Gastrocnemius medialis (tissue), 4 donors: ENCODE measurements around the gene JUNB. TPM values are rescaled to one million over a fixed set of nuclear protein-coding genes. Genes with fewer than 3 reads are reported as not detected.
"Not testable (repeated sequence)": the region's sequence is repeated elsewhere in the genome, so short reads cannot be mapped to it uniquely, and the experiment has no call there.

ENCODE experiments used
- ATAC-seq, 2 donors: fragments of 150-250 bp; one replicate each; pipeline ENCODE4 v1.9.1; 2016
- DNase-seq, 2 donors: peaks; one replicate each; pipeline ENCODE4 v3.0.0-alpha.2; 2019
- H3K27ac ChIP-seq, 4 donors: fragments of 200-600 bp; sonication (generic); 1 replicate in 1 of 4; 2 replicates in 3 of 4; pipeline ENCODE4 v1.5.1; 2016 to 2018; ENCODE audit warnings: mild to moderate bottlenecking in 2 of 4, moderate library complexity in 1 of 4
- H3K27me3 ChIP-seq, 3 donors: fragments of 200-600 bp; sonication (generic) in 2 of 3; 1 replicate in 1 of 3; 2 replicates in 2 of 3; pipeline versions ENCODE4 v1.5.1 to v1.6.0; 2016 to 2019; ENCODE audit warnings: mild to moderate bottlenecking in 1 of 3, moderate library complexity in 1 of 3
- H3K36me3 ChIP-seq, 2 donors: fragments of 200-600 bp; sonication (generic) in 1 of 2; one replicate each; pipeline ENCODE4 v1.5.1; 2017 to 2018
- H3K4me1 ChIP-seq, 2 donors: fragments of 200-600 bp; sonication (generic) in 1 of 2; one replicate each; pipeline ENCODE4 v1.5.1; 2016 to 2017; ENCODE audit warnings: mild to moderate bottlenecking in 2 of 2
- H3K4me3 ChIP-seq, 4 donors: fragments of 200-600 bp; sonication (generic) in 3 of 4; 1 replicate in 1 of 4; 2 replicates in 3 of 4; pipeline ENCODE4 v1.5.1; 2016 to 2019; ENCODE audit warnings: mild to moderate bottlenecking in 2 of 4
- H3K9me3 ChIP-seq, 3 donors: fragments of 200-600 bp; sonication (generic) in 2 of 3; 1 replicate in 1 of 3; 2 replicates in 2 of 3; pipeline ENCODE4 v1.5.1; 2016 to 2019
- CTCF ChIP-seq, 5 experiments: fragments of 450-650 bp in 3 of 5; fragments of 200-600 bp in 2 of 5; sonication (generic) in 2 of 5; IDR thresholded peaks in 4 of 5; conservative IDR thresholded peaks in 1 of 5; 1 replicate in 4 of 5; 2 replicates in 1 of 5; pipeline ENCODE4 v1.5.1; 2016 to 2019; ENCODE audit warnings: antibody characterized with exemption in 5 of 5, mild to moderate bottlenecking in 3 of 5, moderate library complexity in 3 of 5
- POLR2A ChIP-seq, 2 donors: fragments of 450-650 bp; IDR thresholded peaks; one replicate each; pipeline ENCODE4 v1.6.1; 2017; ENCODE audit warnings: antibody characterized with exemption in 2 of 2, mild to moderate bottlenecking in 2 of 2, moderate library complexity in 2 of 2
- in situ Hi-C, 4 donors: fragments of 200-750 bp; cut with MboI; loops; one replicate each; pipeline versions ENCODE4 v1.15.0 to v1.8.0; 2017; ENCODE audit warnings: low sequenced_read_pairs in 4 of 4
- intact Hi-C: fragments of 100-400 bp; cut with DNase I; formaldehyde crosslinking; loops from one replicate; pipeline ENCODE4 v1.15.1; 2023; ENCODE audit warnings: low total_unique reads
- total RNA-seq, 4 donors: library from RNA; depleted of rRNA; stranded (reverse); fragments of >200 nt; gene quantifications; one replicate each; pipeline versions ENCODE4 v1.1.0 to v1.2.3, GENCODE V29; 2016

JUNB gene
- total RNA-seq, 4 donors from 2014 or later, result 59.0 to 200 (median 128) TPM

GRCh38 chr19:12804051-12804450 is 12.8 kb downstream of the JUNB start:
- TF ChIP-seq POLR2A (IDR thresholded peaks at IDR 0.05) (no peak), CTCF (IDR thresholded peaks at IDR 0.05 in 4 of 5, conservative IDR thresholded peaks at IDR 0.05 in 1 of 5) (no peak)
- no peak overlapping the region for H3K27ac ChIP-seq
- H3K4me1 ChIP-seq, result peaks cover 22 to 28% of the 10 kb centered on the region in 2 donors
- DNase-seq (no peak), ATAC-seq (no peak)
- H3K9me3 ChIP-seq, result no peaks in the 10 kb centered on the region
- no peaks in the 10 kb centered on the region for H3K27me3 ChIP-seq
- H3K4me3 ChIP-seq, result no peak overlapping the region
- intact Hi-C loops, result no loop called here
- in situ Hi-C loops, result no loop called here
- H3K36me3 ChIP-seq, result peaks cover 0 to 17% of the 10 kb centered on the region in 2 donors

GRCh38 chr19:12806242-12807081 is 15.2 kb downstream of the JUNB start, which contains the start of gene RNASEH2A:
RNASEH2A (plus strand) TSS chr19:12806584; CDS start chr19:12806674, 90 bp downstream.
- peak in 2 of 5 experiments; percentile 24 to 25 for TF ChIP-seq CTCF (IDR thresholded peaks at IDR 0.05 in 4 of 5, conservative IDR thresholded peaks at IDR 0.05 in 1 of 5)
- TF ChIP-seq POLR2A (IDR thresholded peaks at IDR 0.05), result no peak
- ATAC-seq, result peak; percentile 72 to 73
- intact Hi-C loops (loop anchor here (2.0 kb wide), 1 partner anchor 40 kb away; no protein-coding TSS in a partner anchor), in situ Hi-C loops (no loop called here)
- Histone ChIP-seq H3K4me3 (peak within 1 kb of the TSS; percentile 68 to 75 (median 70)), H3K9me3 (no peaks in the 10 kb centered on the region), H3K4me1 (peaks cover 15 to 16% of the 10 kb centered on the region in 2 donors), H3K27me3 (no peaks in the 10 kb centered on the region), H3K27ac (peak within 1 kb of the TSS; percentile 63 to 79 (median 74)), H3K36me3 (peaks cover 0 to 4% of the 10 kb centered on the region in 2 donors)
- peak; percentile 79 to 84 for DNase-seq

- DNase-seq (no peak), ATAC-seq (no peak)
- Histone ChIP-seq H3K27me3 (no peaks in the 10 kb centered on the region), H3K9me3 (no peaks in the 10 kb centered on the region), H3K4me3 (no peak overlapping the region), H3K27ac (no peak overlapping the region), H3K36me3 (peaks cover 0 to 11% of the 10 kb centered on the region in 2 donors), H3K4me1 (no peaks in the 10 kb centered on the region)
- intact Hi-C loops (no loop called here), in situ Hi-C loops (no loop called here)
- TF ChIP-seq CTCF (IDR thresholded peaks at IDR 0.05 in 4 of 5, conservative IDR thresholded peaks at IDR 0.05 in 1 of 5) (no peak), POLR2A (IDR thresholded peaks at IDR 0.05) (no peak)
Observed at GRCh38 chr19:12815088-12815487, 23.8 kb downstream of the JUNB start.

- H3K27me3 ChIP-seq, DNase-seq, H3K4me1 ChIP-seq, H3K36me3 ChIP-seq, H3K9me3 ChIP-seq, intact Hi-C loops, H3K27ac ChIP-seq, in situ Hi-C loops, H3K4me3 ChIP-seq, ATAC-seq: not testable (repeated sequence)
Observed at GRCh38 chr19:12817188-12817587, 25.9 kb downstream of the JUNB start.

GRCh38 chr19:12817810-12818209 is 26.5 kb downstream of the JUNB start:
- intact Hi-C loops, ATAC-seq, DNase-seq, H3K9me3 ChIP-seq, H3K36me3 ChIP-seq, H3K4me3 ChIP-seq, in situ Hi-C loops, H3K27me3 ChIP-seq, H3K4me1 ChIP-seq, H3K27ac ChIP-seq: not testable (repeated sequence)
